Thoracic aorta (tissue), 2 donors: ENCODE results near the gene MTUS2. TPM values are rescaled to one million over a fixed set of nuclear protein-coding genes. Genes with fewer than 3 reads are reported as not detected.
A peak's percentile ranks its signal among the peaks of the same experiment; 100 is the strongest.

Experiments used
- ATAC-seq: fragments of 150-250 bp; one replicate; pipeline ENCODE4 v1.8.0; 2017; ENCODE audit warnings: low read depth; ENCODE audit not compliant: insufficient number of reproducible peaks, low FRiP score
- DNase-seq: peaks from one replicate; pipeline ENCODE4 v3.0.0-alpha.2; 2020; ENCODE audit warnings: low spot score
- H3K27ac ChIP-seq, 2 donors: fragments of 200-600 bp; sonication (generic); 1 replicate in 1 of 2; 2 replicates in 1 of 2; pipeline ENCODE4 v1.5.1; 2016; ENCODE audit warnings: mild to moderate bottlenecking in 2 of 2, moderate library complexity in 2 of 2
- H3K27me3 ChIP-seq: fragments of 200-600 bp; sonication (generic); replicated peaks from 2 replicates; pipeline ENCODE4 v1.6.0; 2016; ENCODE audit warnings: mild to moderate bottlenecking; ENCODE audit not compliant: insufficient read depth
- H3K36me3 ChIP-seq: fragments of 200-600 bp; sonication (generic); one replicate; pipeline ENCODE4 v1.5.1; 2016
- H3K4me1 ChIP-seq, 2 donors: fragments of 200-600 bp; sonication (generic); 1 replicate in 1 of 2; 2 replicates in 1 of 2; pipeline versions ENCODE4 v1.5.1 to v1.6.0; 2016; ENCODE audit warnings: low read depth in 2 of 2, mild to moderate bottlenecking in 1 of 2; ENCODE audit not compliant: control insufficient read depth in 1 of 2
- H3K4me3 ChIP-seq: fragments of 200-600 bp; sonication (generic); 2 replicates; pipeline ENCODE4 v1.5.1; 2016; ENCODE audit warnings: mild to moderate bottlenecking
- H3K9me3 ChIP-seq: fragments of 200-600 bp; sonication (generic); 2 replicates; pipeline ENCODE4 v1.5.1; 2016
- CTCF ChIP-seq: fragments of 200-600 bp; sonication (generic); IDR thresholded peaks from one replicate; pipeline ENCODE4 v1.5.1; 2019; ENCODE audit warnings: antibody characterized with exemption
- total RNA-seq, 2 donors: library from RNA; depleted of rRNA; stranded (reverse); fragments of >200 nt; gene quantifications; one replicate each; pipeline versions ENCODE4 v1.1.0 to v1.2.3, GENCODE V29; 2016

MTUS2 gene
- total RNA-seq, 2 donors from 2014 or later, result 14.9 to 26.4 TPM

- no peak for DNase-seq
- H3K27me3 ChIP-seq, result no peaks in the 10 kb centered on the region
- H3K4me3 ChIP-seq, result no peak overlapping the region
- no peaks in the 10 kb centered on the region for H3K9me3 ChIP-seq
- no peaks in the 10 kb centered on the region for H3K36me3 ChIP-seq
- ATAC-seq, result no peak
- TF ChIP-seq CTCF, result no peak
- H3K4me1 ChIP-seq, result peaks cover 10 to 34% of the 10 kb centered on the region in 2 donors
- H3K27ac ChIP-seq, result no peak overlapping the region
These were observed 284.3 kb downstream of the MTUS2 start for GRCh38 chr13:29104461-29104860.

- Histone ChIP-seq H3K36me3 (no peaks in the 10 kb centered on the region), H3K27ac (no peak overlapping the region), H3K4me1 (peaks cover 14 to 39% of the 10 kb centered on the region in 2 donors), H3K4me3 (no peak overlapping the region), H3K9me3 (no peaks in the 10 kb centered on the region), H3K27me3 (no peaks in the 10 kb centered on the region)
- ATAC-seq, result no peak
- TF ChIP-seq CTCF, result no peak
- no peak for DNase-seq
These were observed 285.6 kb downstream of the MTUS2 start for GRCh38 chr13:29105779-29106178.

- Histone ChIP-seq H3K4me3 (no peak overlapping the region), H3K9me3 (no peaks in the 10 kb centered on the region), H3K4me1 (peaks cover 20 to 48% of the 10 kb centered on the region in 2 donors), H3K36me3 (no peaks in the 10 kb centered on the region), H3K27me3 (no peaks in the 10 kb centered on the region), H3K27ac (peak overlapping the region; percentile 8 to 29)
- no peak for ATAC-seq
- TF ChIP-seq CTCF, result no peak
- no peak for DNase-seq
These were observed 286.5 kb downstream of the MTUS2 start for GRCh38 chr13:29106651-29107050.

GRCh38 chr13:29108068-29108786 is 288.1 kb downstream of the MTUS2 start:
- DNase-seq, result no peak
- Histone ChIP-seq H3K9me3 (no peaks in the 10 kb centered on the region), H3K4me1 (peaks cover 25 to 57% of the 10 kb centered on the region in 2 donors), H3K4me3 (no peak overlapping the region), H3K36me3 (no peaks in the 10 kb centered on the region), H3K27me3 (no peaks in the 10 kb centered on the region), H3K27ac (peak overlapping the region in 1 of 2 donors; percentile 3)
- ATAC-seq, result no peak
- TF ChIP-seq CTCF, result no peak

GRCh38 chr13:29109987-29110386 is 289.8 kb downstream of the MTUS2 start:
- Histone ChIP-seq H3K27ac (peak overlapping the region in 1 of 2 donors; percentile 51), H3K36me3 (no peaks in the 10 kb centered on the region), H3K27me3 (no peaks in the 10 kb centered on the region), H3K4me1 (peaks cover 25 to 57% of the 10 kb centered on the region in 2 donors), H3K4me3 (peak overlapping the region; percentile 19), H3K9me3 (no peaks in the 10 kb centered on the region)
- DNase-seq, result no peak
- no peak for ATAC-seq
- no peak for TF ChIP-seq CTCF
